Duodenal mucosa (tissue), 2 donors: ENCODE measurements around the gene OSBPL10.
"Not testable (repeated sequence)": the region's sequence is repeated elsewhere in the genome, so short reads cannot be mapped to it uniquely, and the experiment has no call there.

Source experiments
- H3K27ac ChIP-seq: one replicate; pipeline ENCODE4 v1.7.0; 2013; ENCODE audit warnings: low read depth, low read length
- H3K27me3 ChIP-seq, 2 donors: one replicate each; pipeline ENCODE4 v1.7.0; 2013; ENCODE audit warnings: low read length in 2 of 2, control low read depth in 1 of 2; ENCODE audit not compliant: insufficient read depth in 2 of 2, control insufficient read depth in 1 of 2
- H3K36me3 ChIP-seq, 2 donors: one replicate each; pipeline ENCODE4 v1.7.0; 2013; ENCODE audit warnings: low read length in 2 of 2, control low read depth in 1 of 2; ENCODE audit not compliant: insufficient read depth in 2 of 2, control insufficient read depth in 1 of 2
- H3K4me1 ChIP-seq, 2 donors: one replicate each; pipeline ENCODE4 v1.7.0; 2013; ENCODE audit warnings: low read length in 2 of 2, control low read depth in 1 of 2; ENCODE audit not compliant: insufficient read depth in 2 of 2, control insufficient read depth in 1 of 2
- H3K4me3 ChIP-seq, 2 donors: one replicate each; pipeline ENCODE4 v1.7.0; 2013; ENCODE audit warnings: low read length in 2 of 2, low read depth in 1 of 2
- H3K9ac ChIP-seq, 2 donors: one replicate each; pipeline ENCODE4 v1.7.0; 2013; ENCODE audit warnings: low read length in 2 of 2, low read depth in 1 of 2
- H3K9me3 ChIP-seq, 2 donors: one replicate each; pipeline ENCODE4 v1.7.0; 2013; ENCODE audit warnings: low read length in 2 of 2, control low read depth in 1 of 2; ENCODE audit not compliant: control insufficient read depth in 1 of 2

OSBPL10 gene

DNA sequence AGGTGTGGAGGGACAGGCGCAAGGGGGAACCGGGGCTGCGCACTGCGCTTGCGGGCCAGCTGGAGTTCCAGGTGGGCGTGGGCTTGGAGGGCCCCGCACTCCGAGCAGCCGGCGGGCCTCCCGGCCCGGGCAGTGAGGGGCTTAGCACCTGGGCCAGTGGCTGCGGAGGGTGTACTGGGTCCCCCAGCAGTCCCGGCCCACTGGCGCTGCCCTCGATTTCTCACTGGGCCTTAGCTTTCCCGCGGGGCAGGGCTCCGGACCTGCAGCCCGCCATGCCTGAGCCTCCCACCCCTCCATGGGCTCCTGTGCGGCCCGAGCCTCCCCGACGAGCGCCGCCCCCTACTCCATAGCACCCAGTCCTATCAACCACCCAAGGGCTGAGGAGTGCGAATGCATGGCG is 111.0 kb downstream of the OSBPL10 start:
- H3K9ac ChIP-seq, H3K4me3 ChIP-seq: not testable (repeated sequence)

GRCh38 chr3:31868236-31868635 is 112.8 kb downstream of the OSBPL10 start:
- H3K27ac ChIP-seq, result no peak overlapping the region
- no peak overlapping the region for H3K4me3 ChIP-seq
- no peaks in the 10 kb centered on the region for H3K27me3 ChIP-seq
- H3K9me3 ChIP-seq, result no peaks in the 10 kb centered on the region
- H3K9ac ChIP-seq, result no peak overlapping the region
- no peaks in the 10 kb centered on the region for H3K4me1 ChIP-seq
- H3K36me3 ChIP-seq, result no peaks in the 10 kb centered on the region

More for the DNA sequence above, 111.0 kb downstream of the OSBPL10 start:
- H3K36me3 ChIP-seq, H3K4me1 ChIP-seq, H3K27ac ChIP-seq, H3K9me3 ChIP-seq, H3K27me3 ChIP-seq: not testable (repeated sequence)

DNA sequence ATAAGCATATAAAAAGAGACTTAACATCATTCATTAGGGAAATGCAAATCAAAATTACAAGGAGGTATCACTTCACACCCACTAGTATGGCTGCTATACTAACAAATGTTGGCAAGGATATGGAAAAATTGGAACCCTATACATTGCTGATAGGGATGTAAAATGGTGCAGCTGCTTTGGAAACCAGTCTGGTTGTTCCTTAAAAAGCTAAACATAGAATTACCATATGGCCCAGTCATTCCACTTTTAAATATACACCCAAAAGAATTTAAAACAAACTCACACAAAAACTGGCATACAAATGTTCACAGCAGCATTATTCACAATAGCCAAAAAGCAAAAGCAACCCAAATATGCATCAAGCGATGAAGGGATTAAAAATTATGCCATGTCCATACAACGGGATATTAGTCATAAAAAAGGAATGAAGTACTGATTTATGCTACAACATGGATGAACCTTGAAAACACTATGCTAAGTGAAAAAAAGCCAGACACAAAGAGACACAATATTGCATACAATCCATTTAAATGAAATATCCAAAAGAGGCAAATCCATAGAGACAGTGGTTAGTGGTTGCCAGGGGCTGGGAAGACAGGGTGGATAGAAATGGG is 118.3 kb downstream of the OSBPL10 start:
- no peak overlapping the region for H3K27ac ChIP-seq
- H3K36me3 ChIP-seq, result no peaks in the 10 kb centered on the region
- no peak overlapping the region for H3K4me3 ChIP-seq
- no peaks in the 10 kb centered on the region for H3K4me1 ChIP-seq
- no peak overlapping the region for H3K9ac ChIP-seq
- no peaks in the 10 kb centered on the region for H3K27me3 ChIP-seq
- H3K9me3 ChIP-seq, result no peaks in the 10 kb centered on the region

- Histone ChIP-seq H3K4me1 (no peaks in the 10 kb centered on the region), H3K36me3 (no peaks in the 10 kb centered on the region), H3K4me3 (no peak overlapping the region)
These were observed 119.2 kb downstream of the OSBPL10 start for GRCh38 chr3:31861826-31862225.

DNA sequence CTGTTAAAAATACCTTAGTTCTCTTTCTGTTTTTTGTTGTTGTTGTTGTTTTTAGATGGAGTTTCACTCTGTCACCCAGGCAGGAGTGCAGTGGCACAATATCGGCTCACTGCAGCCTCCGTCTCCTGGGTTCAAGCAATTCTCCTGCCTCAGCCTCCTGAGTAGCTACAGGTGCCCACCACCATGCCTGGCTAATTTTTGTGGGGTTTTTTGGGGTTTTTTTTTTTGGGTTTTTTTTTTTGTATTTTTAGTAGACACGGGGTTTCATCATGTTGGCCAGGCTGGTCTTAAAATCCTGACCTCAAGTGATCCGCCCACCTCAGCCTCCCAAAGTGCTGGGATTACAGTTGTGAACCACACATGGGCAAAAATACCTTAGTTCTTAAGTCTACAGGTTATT is 120.4 kb downstream of the OSBPL10 start:
- H3K36me3 ChIP-seq, H3K9me3 ChIP-seq, H3K4me3 ChIP-seq, H3K27me3 ChIP-seq, H3K9ac ChIP-seq, H3K4me1 ChIP-seq, H3K27ac ChIP-seq: not testable (repeated sequence)

More at GRCh38 chr3:31861826-31862225, 119.2 kb downstream of the OSBPL10 start:
- H3K27me3 ChIP-seq, result no peaks in the 10 kb centered on the region
- H3K27ac ChIP-seq, result no peak overlapping the region
- no peaks in the 10 kb centered on the region for H3K9me3 ChIP-seq
- H3K9ac ChIP-seq, result no peak overlapping the region

GRCh38 chr3:31859245-31859644 is 121.8 kb downstream of the OSBPL10 start:
- Histone ChIP-seq H3K4me3 (no peak overlapping the region), H3K27ac (no peak overlapping the region), H3K9me3 (no peaks in the 10 kb centered on the region), H3K9ac (no peak overlapping the region), H3K27me3 (no peaks in the 10 kb centered on the region), H3K36me3 (no peaks in the 10 kb centered on the region), H3K4me1 (no peaks in the 10 kb centered on the region)

DNA sequence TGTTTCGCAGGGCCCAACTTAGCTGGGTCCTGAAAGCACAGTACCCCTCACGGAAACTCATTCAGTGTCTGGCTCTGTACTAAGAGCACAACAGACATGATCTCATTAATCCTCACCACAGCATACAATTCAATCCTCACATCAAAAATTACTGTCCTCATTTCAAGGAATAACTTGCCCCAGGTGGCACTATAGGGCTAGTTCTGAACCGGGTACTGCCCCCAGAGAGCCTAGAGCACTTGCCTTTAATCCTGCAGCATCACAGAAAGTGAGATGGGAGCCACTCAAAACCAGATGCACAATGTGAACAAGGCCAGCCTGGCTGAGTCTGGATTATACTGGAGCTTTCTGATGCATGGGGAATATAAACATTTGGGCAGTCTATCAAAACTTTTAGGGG is 122.6 kb downstream of the OSBPL10 start:
- H3K4me1 ChIP-seq, result no peaks in the 10 kb centered on the region
- no peak overlapping the region for H3K4me3 ChIP-seq
- no peaks in the 10 kb centered on the region for H3K27me3 ChIP-seq
- H3K27ac ChIP-seq, result no peak overlapping the region
- no peak overlapping the region for H3K9ac ChIP-seq
- H3K36me3 ChIP-seq, result no peaks in the 10 kb centered on the region
- H3K9me3 ChIP-seq, result no peaks in the 10 kb centered on the region

- H3K9ac ChIP-seq, result no peak overlapping the region
- no peak overlapping the region for H3K27ac ChIP-seq
These were observed 127.5 kb downstream of the OSBPL10 start for GRCh38 chr3:31853580-31853979.

GRCh38 chr3:31851278-31851677 is 129.8 kb downstream of the OSBPL10 start:
- H3K27me3 ChIP-seq, result no peaks in the 10 kb centered on the region
- no peaks in the 10 kb centered on the region for H3K9me3 ChIP-seq
- no peak overlapping the region for H3K27ac ChIP-seq
- H3K4me3 ChIP-seq, result no peak overlapping the region
- H3K36me3 ChIP-seq, result no peaks in the 10 kb centered on the region
- no peak overlapping the region for H3K9ac ChIP-seq
- H3K4me1 ChIP-seq, result no peaks in the 10 kb centered on the region

More at GRCh38 chr3:31853580-31853979, 127.5 kb downstream of the OSBPL10 start:
- Histone ChIP-seq H3K4me1 (no peaks in the 10 kb centered on the region), H3K27me3 (no peaks in the 10 kb centered on the region), H3K9me3 (no peaks in the 10 kb centered on the region), H3K4me3 (no peak overlapping the region), H3K36me3 (no peaks in the 10 kb centered on the region)

DNA sequence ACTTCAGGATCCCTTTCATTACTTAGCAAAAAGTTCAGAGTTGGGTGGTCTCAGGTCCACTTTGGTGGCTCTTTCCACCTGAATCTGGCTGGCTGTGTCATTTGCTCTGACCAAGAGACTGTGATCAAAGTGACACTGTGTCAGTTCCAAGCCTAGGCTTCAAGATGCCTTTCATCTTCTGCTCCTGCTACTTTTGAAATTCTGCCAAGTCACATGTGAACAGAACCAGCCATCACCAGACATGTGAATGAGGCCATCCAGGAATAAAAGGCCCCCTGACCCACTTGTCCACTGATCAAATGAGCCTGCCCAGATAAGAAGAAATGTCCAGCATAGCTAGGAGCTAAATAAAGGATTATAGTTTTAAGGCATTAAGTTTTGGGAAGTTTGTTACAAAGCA is 132.2 kb downstream of the OSBPL10 start:
- no peaks in the 10 kb centered on the region for H3K9me3 ChIP-seq
- no peak overlapping the region for H3K4me3 ChIP-seq
- no peak overlapping the region for H3K27ac ChIP-seq
- H3K27me3 ChIP-seq, result no peaks in the 10 kb centered on the region
- no peak overlapping the region for H3K9ac ChIP-seq
- no peaks in the 10 kb centered on the region for H3K4me1 ChIP-seq
- H3K36me3 ChIP-seq, result no peaks in the 10 kb centered on the region
